Measurements from ENCODE around the gene PRDM1.

The PRDM1 gene

DNA sequence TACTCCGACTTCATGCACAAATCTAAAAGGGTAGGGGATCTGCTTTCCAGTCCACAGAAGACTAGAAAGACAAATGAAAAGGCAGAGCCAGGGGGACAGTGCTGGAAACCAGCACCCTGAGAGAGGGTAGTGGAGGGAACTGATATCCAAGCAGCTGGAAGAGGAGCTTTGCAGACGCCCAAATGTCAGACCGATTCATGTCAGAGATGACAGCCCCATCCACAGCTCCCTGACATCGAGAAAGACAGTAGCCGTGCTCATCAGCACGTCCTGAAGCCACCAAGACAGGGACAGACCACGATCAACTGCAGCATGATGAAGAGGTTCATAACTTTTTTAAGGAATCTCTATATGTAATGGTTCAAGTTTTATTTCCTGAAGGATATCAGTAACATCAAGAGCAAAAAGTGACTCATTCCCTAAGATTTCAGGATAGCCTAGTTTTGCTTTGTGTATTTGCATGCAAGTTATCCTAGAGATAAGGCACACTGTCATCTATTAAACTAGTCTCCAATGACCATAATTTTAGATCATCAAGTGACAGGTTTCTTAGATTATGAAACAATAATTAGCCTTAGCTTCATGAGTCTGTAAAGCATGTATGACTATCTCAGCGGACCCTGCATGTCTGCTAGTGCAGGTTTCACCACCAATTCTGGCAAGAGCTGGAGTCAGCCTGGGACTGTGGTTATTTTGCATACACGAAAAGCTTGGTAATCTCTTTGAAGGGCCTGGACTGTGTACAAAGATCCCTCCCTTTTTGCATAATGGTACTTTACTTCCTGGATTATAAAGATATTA, 43.0 kb downstream of the PRDM1 start:
- TF ChIP-seq FOXK2 (IDR thresholded peaks at IDR 0.05) (no peak), FOXA1 (IDR thresholded peaks at IDR 0.05) (no peak), SUZ12 (IDR thresholded peaks at IDR 0.05) (no peak), LEF1 (IDR thresholded peaks at IDR 0.05; ENCODE audit: borderline replicate concordance) (no peak)
- CTCF ChIA-PET: interaction anchor here (0.9 to 1.3 kb wide), 2 partner anchors 11 to 94 kb away, joined by 3 read pairs; no protein-coding TSS in a partner anchor
- no peak for DNase-seq (ENCODE audit: extremely low spot score)
- POLR2A ChIA-PET: interaction anchor here (1.2 kb wide), 1 partner anchor 10 kb away, joined by 4 read pairs; no protein-coding TSS in a partner anchor

DNA sequence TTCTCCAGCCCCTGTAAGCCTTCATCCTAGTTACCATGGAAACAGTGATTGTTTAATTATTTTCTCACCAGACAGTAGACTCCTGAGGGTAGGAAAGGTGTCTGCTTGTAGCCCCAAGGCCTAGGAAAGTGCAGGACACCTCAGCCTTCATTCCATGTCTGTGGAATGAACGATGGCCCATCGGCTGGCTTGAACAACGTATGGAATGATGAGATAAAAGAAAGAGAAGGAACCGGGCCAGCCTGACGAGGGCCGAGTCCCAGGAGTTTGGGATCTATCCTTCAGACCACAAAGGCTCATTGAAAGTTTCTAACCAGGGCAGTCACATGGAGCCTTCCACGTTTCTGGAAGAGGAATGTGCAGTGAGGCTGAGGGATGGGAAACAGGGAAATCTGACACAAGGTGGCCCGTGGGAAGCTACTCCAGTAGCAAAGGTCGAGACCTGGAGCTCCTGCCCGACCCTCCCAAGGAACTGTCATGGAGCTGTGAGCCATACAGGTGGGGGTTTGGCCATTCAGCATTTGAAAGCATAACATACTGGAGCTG, 46.1 kb downstream of the PRDM1 start:
- no peak for DNase-seq (ENCODE audit: extremely low spot score)
- CTCF ChIA-PET: no interaction called here
- POLR2A ChIA-PET: no interaction called here
- TF ChIP-seq SUZ12 (IDR thresholded peaks at IDR 0.05) (no peak), FOXA1 (IDR thresholded peaks at IDR 0.05) (no peak), ELF4 (IDR thresholded peaks at IDR 0.05) (no peak), SP1 (IDR thresholded peaks at IDR 0.05) (no peak), L3MBTL2 (conservative IDR thresholded peaks at IDR 0.05) (no peak), ARNT (IDR thresholded peaks at IDR 0.05) (no peak), LEF1 (IDR thresholded peaks at IDR 0.05; ENCODE audit: borderline replicate concordance) (no peak), FOXK2 (IDR thresholded peaks at IDR 0.05) (no peak), BHLHE40 (IDR thresholded peaks at IDR 0.05; ENCODE audit: borderline replicate concordance) (no peak)
- TF ChIP-seq, protein P1, sequence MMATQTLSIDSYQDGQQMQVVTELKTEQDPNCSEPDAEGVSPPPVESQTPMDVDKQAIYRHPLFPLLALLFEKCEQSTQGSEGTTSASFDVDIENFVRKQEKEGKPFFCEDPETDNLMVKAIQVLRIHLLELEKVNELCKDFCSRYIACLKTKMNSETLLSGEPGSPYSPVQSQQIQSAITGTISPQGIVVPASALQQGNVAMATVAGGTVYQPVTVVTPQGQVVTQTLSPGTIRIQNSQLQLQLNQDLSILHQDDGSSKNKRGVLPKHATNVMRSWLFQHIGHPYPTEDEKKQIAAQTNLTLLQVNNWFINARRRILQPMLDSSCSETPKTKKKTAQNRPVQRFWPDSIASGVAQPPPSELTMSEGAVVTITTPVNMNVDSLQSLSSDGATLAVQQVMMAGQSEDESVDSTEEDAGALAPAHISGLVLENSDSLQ (IDR thresholded peaks at IDR 0.05): no peak

DNA sequence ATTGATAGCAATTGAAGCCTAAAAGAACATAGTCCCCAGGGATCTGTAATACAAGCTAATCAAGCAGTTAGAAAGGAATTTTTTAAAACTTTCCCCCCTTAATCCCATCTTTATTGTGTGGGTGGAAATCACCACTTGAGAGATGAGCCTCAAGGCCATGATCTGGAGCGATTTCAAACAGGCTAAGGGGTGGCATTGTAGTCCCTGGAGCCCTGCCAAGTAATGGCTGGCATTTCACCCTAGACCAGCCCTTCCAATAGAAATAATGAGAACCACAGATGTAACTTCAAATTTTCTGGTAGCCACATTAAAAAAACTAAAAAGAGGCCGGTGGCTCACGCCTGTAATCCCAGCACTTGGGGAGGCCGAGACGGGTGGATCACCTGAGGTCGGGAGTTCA, 46.9 kb downstream of the PRDM1 start:
- TF ChIP-seq HDGF (IDR thresholded peaks at IDR 0.05; ENCODE audit: borderline replicate concordance): no peak
- TF ChIP-seq LEF1 (IDR thresholded peaks at IDR 0.05; ENCODE audit: borderline replicate concordance): no peak
- no peak for TF ChIP-seq FOXM1 (IDR thresholded peaks at IDR 0.05; ENCODE audit: borderline replicate concordance)
- no peak for TF ChIP-seq SUZ12 (IDR thresholded peaks at IDR 0.05)
- TF ChIP-seq CTBP1 (IDR thresholded peaks at IDR 0.05; ENCODE audit: borderline replicate concordance): no peak
- no peak for TF ChIP-seq ARNT (IDR thresholded peaks at IDR 0.05)
- TF ChIP-seq ELF4 (IDR thresholded peaks at IDR 0.05): no peak
- TF ChIP-seq TARDBP (IDR thresholded peaks at IDR 0.05): no peak
- TF ChIP-seq FOXA1 (IDR thresholded peaks at IDR 0.05): no peak
- no peak for TF ChIP-seq FOXK2 (IDR thresholded peaks at IDR 0.05)
- no peak for TF ChIP-seq BHLHE40 (IDR thresholded peaks at IDR 0.05; ENCODE audit: borderline replicate concordance)
- TF ChIP-seq, protein P1 (IDR thresholded peaks at IDR 0.05): no peak
- TF ChIP-seq NFRKB (IDR thresholded peaks at IDR 0.05): no peak
- no peak for TF ChIP-seq SP1 (IDR thresholded peaks at IDR 0.05)
- no peak for TF ChIP-seq ZNF384 (IDR thresholded peaks at IDR 0.05)
- TF ChIP-seq L3MBTL2 (conservative IDR thresholded peaks at IDR 0.05): no peak
- POLR2A ChIA-PET: no interaction called here
- CTCF ChIA-PET: no interaction called here
- DNase-seq (ENCODE audit: extremely low spot score): no peak

DNA sequence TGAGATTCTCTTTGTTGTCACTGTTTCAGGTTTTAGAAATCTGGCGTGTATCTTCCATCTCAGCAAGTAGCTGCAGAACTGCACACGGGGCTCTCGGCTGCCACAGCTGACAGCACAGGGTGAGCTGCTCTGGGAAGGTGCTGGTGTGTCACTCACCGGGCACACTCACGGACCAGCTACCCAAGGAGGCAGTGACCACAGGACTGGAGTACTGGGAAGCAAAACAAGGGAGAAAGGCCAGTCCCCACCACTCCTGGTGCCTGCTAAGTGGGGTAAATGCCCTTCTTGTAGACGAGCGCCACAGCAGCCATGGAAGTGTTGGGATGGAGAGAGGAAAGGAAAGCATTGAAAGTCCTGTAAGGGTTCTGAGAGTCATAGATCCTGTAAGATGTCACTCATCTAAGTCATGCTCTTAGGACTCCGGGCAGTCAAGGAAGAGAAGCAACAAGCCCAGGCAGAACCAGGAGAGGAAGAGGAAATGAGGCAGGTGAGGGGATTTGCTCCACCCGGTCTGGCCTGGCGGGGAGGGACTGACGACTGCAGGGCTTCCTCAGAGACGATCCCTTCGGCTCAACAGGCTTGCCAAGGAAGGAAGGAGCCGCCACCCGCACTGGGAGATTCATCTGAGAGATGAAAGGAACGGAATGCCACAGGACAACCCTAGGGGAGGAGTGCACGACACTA, 48.1 kb downstream of the PRDM1 start:
- ChIA-PET POLR2A (no interaction called here), CTCF (no interaction called here)
- TF ChIP-seq FOXM1 (IDR thresholded peaks at IDR 0.05; ENCODE audit: borderline replicate concordance): no peak
- no peak for TF ChIP-seq L3MBTL2 (conservative IDR thresholded peaks at IDR 0.05)
- TF ChIP-seq BHLHE40 (IDR thresholded peaks at IDR 0.05; ENCODE audit: borderline replicate concordance): no peak
- TF ChIP-seq FOXA1 (IDR thresholded peaks at IDR 0.05): no peak
- no peak for TF ChIP-seq FOXK2 (IDR thresholded peaks at IDR 0.05)
- TF ChIP-seq NFRKB (IDR thresholded peaks at IDR 0.05): no peak
- DNase-seq (ENCODE audit: extremely low spot score): no peak

DNA sequence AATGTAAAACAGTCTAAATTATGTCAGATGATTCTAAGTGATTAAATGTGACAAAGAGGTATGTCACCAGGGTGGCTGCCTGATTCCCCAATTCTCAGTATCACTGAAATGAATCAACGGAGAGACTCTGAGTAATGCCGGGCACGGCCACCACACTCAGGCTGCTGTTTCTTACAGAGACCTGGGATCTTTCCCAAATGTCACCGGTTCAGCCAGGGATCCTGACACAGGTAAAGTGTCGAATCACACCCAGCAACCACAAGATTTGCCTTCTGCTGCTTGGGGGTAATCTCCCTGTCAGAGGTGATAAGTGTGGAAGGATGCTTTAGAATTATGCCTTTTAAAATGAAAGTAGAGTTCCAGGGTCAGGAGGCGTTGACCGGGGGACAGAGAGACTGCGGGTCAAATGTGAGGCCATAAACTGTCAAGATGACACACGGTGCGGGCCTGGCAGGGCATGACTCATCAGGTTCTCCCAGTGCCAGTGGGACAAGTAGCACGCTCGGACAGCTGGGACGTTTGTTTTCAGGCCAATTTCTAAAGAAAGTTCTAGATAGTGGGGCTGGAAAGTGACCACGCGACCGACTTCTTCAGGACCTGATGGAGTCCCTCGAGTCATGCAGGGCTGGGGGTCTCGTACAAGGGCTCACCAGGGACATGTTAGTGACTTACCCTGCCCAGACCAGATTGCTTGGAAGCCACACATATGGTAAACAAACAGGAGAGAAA, 48.9 kb downstream of the PRDM1 start:
- TF ChIP-seq L3MBTL2 (conservative IDR thresholded peaks at IDR 0.05) (no peak), SUZ12 (IDR thresholded peaks at IDR 0.05) (no peak), BHLHE40 (IDR thresholded peaks at IDR 0.05; ENCODE audit: borderline replicate concordance) (no peak), ARNT (IDR thresholded peaks at IDR 0.05) (no peak), ELF4 (IDR thresholded peaks at IDR 0.05) (no peak), FOXM1 (IDR thresholded peaks at IDR 0.05; ENCODE audit: borderline replicate concordance) (no peak), CTBP1 (IDR thresholded peaks at IDR 0.05; ENCODE audit: borderline replicate concordance) (no peak), FOXA1 (IDR thresholded peaks at IDR 0.05) (no peak), LEF1 (IDR thresholded peaks at IDR 0.05; ENCODE audit: borderline replicate concordance) (no peak), ZNF384 (IDR thresholded peaks at IDR 0.05) (no peak), FOXK2 (IDR thresholded peaks at IDR 0.05) (no peak)
- TF ChIP-seq, protein P1 (IDR thresholded peaks at IDR 0.05): no peak
- DNase-seq (ENCODE audit: extremely low spot score): no peak
- CTCF ChIA-PET: no interaction called here
- POLR2A ChIA-PET: no interaction called here

Data from HEK293T (cell line).